Loucy (cell line): Measurements from ENCODE around the gene CGN.

Experiments
- H2AFZ ChIP-seq: fragments of 200-600 bp; sonication (generic); 2 replicates; pipeline ENCODE4 v1.6.0; 2016; ENCODE audit warnings: antibody characterized with exemption, mild to moderate bottlenecking, low read length, moderate library complexity
- H3F3A ChIP-seq: fragments of 200-600 bp; 2 replicates; pipeline ENCODE4 v1.6.0; 2016; ENCODE audit warnings: antibody characterized with exemption, low read depth, mild to moderate bottlenecking
- H3K27me3 ChIP-seq: fragments of 200-600 bp; sonication (generic); 2 replicates; pipeline ENCODE4 v1.6.1; 2014; ENCODE audit warnings: low read length, mild to moderate bottlenecking; ENCODE audit not compliant: insufficient read depth, poor library complexity, severe bottlenecking
- H3K36me3 ChIP-seq: fragments of 200-600 bp; sonication (generic); 2 replicates; pipeline ENCODE4 v1.6.1; 2016; ENCODE audit warnings: low read length; ENCODE audit not compliant: insufficient read depth
- H3K4me1 ChIP-seq: fragments of 200-600 bp; sonication (generic); 2 replicates; pipeline ENCODE4 v1.5.1; 2014; ENCODE audit warnings: low read length, mild to moderate bottlenecking; ENCODE audit not compliant: insufficient read depth, poor library complexity, severe bottlenecking
- H3K4me2 ChIP-seq: fragments of 200-600 bp; sonication (generic); 2 replicates; pipeline ENCODE4 v1.6.0; 2014; ENCODE audit warnings: antibody characterized with exemption, low read length, low read depth, mild to moderate bottlenecking; ENCODE audit not compliant: poor library complexity, severe bottlenecking
- H3K4me3 ChIP-seq: fragments of 200-600 bp; sonication (generic); 2 replicates; pipeline ENCODE4 v1.5.1; 2014; ENCODE audit warnings: low read length, mild to moderate bottlenecking, mixed read lengths; ENCODE audit not compliant: poor library complexity, severe bottlenecking
- H3K79me2 ChIP-seq: fragments of 200-600 bp; sonication (generic); 2 replicates; pipeline ENCODE4 v1.6.1; 2014; ENCODE audit warnings: low read length; ENCODE audit not compliant: insufficient read depth
- H3K9ac ChIP-seq: fragments of 200-600 bp; sonication (generic); 2 replicates; pipeline ENCODE4 v1.6.0; 2014; ENCODE audit warnings: mild to moderate bottlenecking, low read depth, low read length, moderate library complexity; ENCODE audit not compliant: poor library complexity, severe bottlenecking
- H3K9me2 ChIP-seq: fragments of 200-600 bp; sonication (generic); replicated peaks from 2 replicates; pipeline ENCODE4 v1.6.1; 2016; ENCODE audit warnings: low read depth, low read length, mixed read lengths
- H3K9me3 ChIP-seq: fragments of 200-600 bp; sonication (generic); 2 replicates; pipeline ENCODE4 v1.6.1; 2014; ENCODE audit warnings: mild to moderate bottlenecking, antibody characterized with exemption, low read length, low read depth; ENCODE audit not compliant: insufficient read depth
- H4K20me1 ChIP-seq: fragments of 200-600 bp; sonication (generic); 2 replicates; pipeline ENCODE4 v1.6.0; 2014; ENCODE audit warnings: antibody characterized with exemption, low read length, mild to moderate bottlenecking; ENCODE audit not compliant: insufficient read depth, poor library complexity, severe bottlenecking
- CTCF ChIP-seq: fragments of 200-600 bp; sonication (generic); conservative IDR thresholded peaks from 2 replicates; pipeline ENCODE4 v1.5.1; 2014; ENCODE audit warnings: mild to moderate bottlenecking, antibody characterized with exemption, low read length
- EZH2phosphoT487 ChIP-seq: fragments of 200-600 bp; IDR thresholded peaks from 2 replicates; pipeline ENCODE4 v1.6.1; 2018; ENCODE audit warnings: antibody characterized with exemption, mild to moderate bottlenecking, moderate library complexity, borderline replicate concordance

Gene CGN

GRCh38 chr1:151568626-151569088 is 57.5 kb downstream of the CGN start:
- Histone ChIP-seq H3F3A (no peaks in the 10 kb centered on the region), H3K9me2 (no peaks in the 10 kb centered on the region), H3K4me1 (no peaks in the 10 kb centered on the region), H4K20me1 (no peaks in the 10 kb centered on the region), H3K9ac (no peak overlapping the region), H3K4me2 (no peak overlapping the region), H3K36me3 (no peaks in the 10 kb centered on the region), H3K27me3 (no peaks in the 10 kb centered on the region), H3K4me3 (no peak overlapping the region), H3K9me3 (no peaks in the 10 kb centered on the region), H2AFZ (no peak overlapping the region), H3K79me2 (no peaks in the 10 kb centered on the region)
- TF ChIP-seq EZH2phosphoT487 (no peak), CTCF (no peak)

- H3K9ac ChIP-seq, result no peak overlapping the region
- H3K79me2 ChIP-seq, result no peaks in the 10 kb centered on the region
- no peaks in the 10 kb centered on the region for H3K27me3 ChIP-seq
- no peaks in the 10 kb centered on the region for H3K4me1 ChIP-seq
- H3K4me2 ChIP-seq, result no peak overlapping the region
- H3F3A ChIP-seq, result no peaks in the 10 kb centered on the region
- no peaks in the 10 kb centered on the region for H3K9me2 ChIP-seq
- H3K4me3 ChIP-seq, result no peak overlapping the region
- no peaks in the 10 kb centered on the region for H3K36me3 ChIP-seq
- TF ChIP-seq EZH2phosphoT487, result no peak
- no peak for TF ChIP-seq CTCF
- no peak overlapping the region for H2AFZ ChIP-seq
- H4K20me1 ChIP-seq, result no peaks in the 10 kb centered on the region
- H3K9me3 ChIP-seq, result no peaks in the 10 kb centered on the region
Measured at GRCh38 chr1:151570819-151571218, 59.6 kb downstream of the CGN start.

GRCh38 chr1:151574575-151575529 is 63.7 kb downstream of the CGN start:
- Histone ChIP-seq H3F3A (no peaks in the 10 kb centered on the region), H3K4me1 (no peaks in the 10 kb centered on the region), H2AFZ (no peak overlapping the region), H3K9ac (no peak overlapping the region), H3K4me2 (no peak overlapping the region), H3K4me3 (no peak overlapping the region), H3K36me3 (no peaks in the 10 kb centered on the region), H3K9me2 (no peaks in the 10 kb centered on the region), H3K79me2 (no peaks in the 10 kb centered on the region), H3K9me3 (no peaks in the 10 kb centered on the region), H4K20me1 (no peaks in the 10 kb centered on the region), H3K27me3 (no peaks in the 10 kb centered on the region)
- TF ChIP-seq EZH2phosphoT487, result no peak
- TF ChIP-seq CTCF, result no peak
